GM03348 (cell line): Measurements from ENCODE around the gene OR11A1.
"Not testable (repeated sequence)": the region's sequence is repeated elsewhere in the genome, so short reads cannot be mapped to it uniquely, and the experiment has no call there.

ENCODE experiments used
- DNase-seq: peaks from one replicate; pipeline ENCODE4 v3.0.0; 2012; ENCODE audit warnings: low spot score

Gene OR11A1

GRCh38 chr6:29477923-29478450 lies 21.1 kb upstream of the OR11A1 start:
- DNase-seq = no peak

DNA sequence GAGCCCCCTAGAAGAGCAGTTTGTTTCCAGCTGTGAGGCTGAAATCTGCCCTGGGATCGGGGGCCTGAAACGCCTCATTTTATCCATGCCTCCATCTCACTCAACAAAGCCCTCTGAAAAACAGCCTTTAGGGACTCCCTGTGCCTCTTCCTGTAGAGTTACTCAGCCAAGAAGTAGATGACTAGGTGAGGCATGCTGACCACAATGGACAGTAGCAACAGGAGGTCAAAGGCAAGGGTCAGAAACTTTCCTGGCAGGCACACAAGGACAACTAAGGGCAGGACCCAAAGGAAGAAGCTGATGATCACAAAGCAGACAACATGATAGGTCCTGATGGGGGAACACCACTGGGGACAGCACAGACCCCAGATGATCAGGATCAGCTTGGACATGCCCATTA lies 18.1 kb upstream of the OR11A1 start:
- DNase-seq = no peak

- DNase-seq = no peak
Measured at GRCh38 chr6:29466241-29466640, 9.4 kb upstream of the OR11A1 start.

GRCh38 chr6:29465801-29466200 lies 8.9 kb upstream of the OR11A1 start:
- DNase-seq = no peak

- no peak for DNase-seq
Measured at GRCh38 chr6:29465279-29465678, 8.4 kb upstream of the OR11A1 start.

DNA sequence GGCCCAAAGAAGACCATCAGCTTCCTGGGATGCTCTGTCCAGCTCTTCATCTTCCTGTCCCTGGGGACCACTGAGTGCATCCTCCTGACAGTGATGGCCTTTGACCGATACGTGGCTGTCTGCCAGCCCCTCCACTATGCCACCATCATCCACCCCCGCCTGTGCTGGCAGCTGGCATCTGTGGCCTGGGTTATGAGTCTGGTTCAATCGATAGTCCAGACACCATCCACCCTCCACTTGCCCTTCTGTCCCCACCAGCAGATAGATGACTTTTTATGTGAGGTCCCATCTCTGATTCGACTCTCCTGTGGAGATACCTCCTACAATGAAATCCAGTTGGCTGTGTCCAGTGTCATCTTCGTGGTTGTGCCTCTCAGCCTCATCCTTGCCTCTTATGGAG lies 5.2 kb upstream of the OR11A1 start:
- DNase-seq = no peak

DNA sequence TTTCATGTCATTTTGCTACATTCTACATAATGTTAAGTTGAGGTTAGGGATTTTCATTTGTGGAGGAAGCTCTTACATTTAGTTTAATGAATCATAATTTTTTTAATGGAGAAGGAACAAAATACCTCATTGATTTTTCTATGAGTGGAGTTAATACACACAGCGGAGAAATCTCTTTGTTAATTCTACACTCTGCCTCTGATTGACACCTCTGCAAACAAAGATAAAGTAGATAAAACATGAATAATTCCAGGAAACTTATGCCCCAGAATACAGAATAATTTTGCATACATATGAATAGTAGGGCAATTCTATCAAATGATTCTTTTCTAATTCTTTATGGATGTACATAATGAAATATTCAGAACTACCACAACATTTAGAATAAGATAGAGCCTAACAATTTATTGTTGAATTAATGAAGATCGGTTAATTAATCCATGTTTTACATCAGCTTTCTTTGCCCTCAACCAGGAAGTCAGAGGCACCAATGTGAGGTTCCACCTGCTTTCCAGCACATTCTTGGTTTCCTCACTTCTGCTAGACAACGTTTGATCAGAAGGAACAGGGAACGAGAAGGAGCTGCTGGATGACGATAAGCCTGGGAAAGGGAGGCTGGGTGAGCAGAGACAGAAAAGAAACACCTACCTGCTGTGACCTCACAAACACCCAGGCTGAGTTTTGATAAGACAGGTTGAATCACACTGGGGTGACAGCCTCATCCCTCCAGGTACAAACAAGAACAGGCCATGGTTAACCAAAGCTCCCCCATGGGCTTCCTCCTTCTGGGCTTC lies 4.3 kb upstream of the OR11A1 start:
- no peak for DNase-seq

DNA sequence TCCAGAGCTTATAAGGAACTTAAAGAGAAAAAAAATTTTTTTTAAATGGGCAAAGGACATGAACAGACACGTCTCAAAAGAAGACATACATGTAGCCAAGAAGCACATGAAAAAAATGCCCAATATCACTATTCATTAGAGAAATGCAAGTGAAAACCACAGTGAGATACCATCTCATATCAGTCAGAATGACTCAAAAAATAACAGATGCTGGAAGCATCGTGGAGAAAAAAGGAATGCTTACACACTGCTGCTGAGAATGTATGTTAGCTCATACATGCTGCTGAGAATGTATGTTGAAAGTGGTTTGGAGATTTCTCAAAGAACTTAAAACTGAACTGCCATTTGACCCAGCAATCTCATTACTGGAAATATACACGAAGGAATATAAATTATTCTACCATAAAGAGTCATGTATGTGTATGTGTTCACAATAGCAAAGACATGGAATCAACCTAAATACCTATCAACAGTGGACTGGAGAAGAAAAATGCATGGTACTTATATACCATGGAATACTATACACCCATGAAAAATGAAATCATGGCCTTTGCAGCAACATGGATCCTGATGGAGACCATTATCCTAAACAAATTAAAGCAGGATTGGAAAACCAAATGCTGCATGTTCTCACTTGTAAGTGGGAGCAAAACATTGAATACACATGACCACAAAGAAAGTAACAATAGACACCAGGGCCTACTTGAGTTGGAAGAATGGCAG lies 5.2 kb downstream of the OR11A1 start:
- no peak for DNase-seq

- DNase-seq = no peak
Measured at GRCh38 chr6:29447670-29448069, 9.2 kb downstream of the OR11A1 start.

DNA sequence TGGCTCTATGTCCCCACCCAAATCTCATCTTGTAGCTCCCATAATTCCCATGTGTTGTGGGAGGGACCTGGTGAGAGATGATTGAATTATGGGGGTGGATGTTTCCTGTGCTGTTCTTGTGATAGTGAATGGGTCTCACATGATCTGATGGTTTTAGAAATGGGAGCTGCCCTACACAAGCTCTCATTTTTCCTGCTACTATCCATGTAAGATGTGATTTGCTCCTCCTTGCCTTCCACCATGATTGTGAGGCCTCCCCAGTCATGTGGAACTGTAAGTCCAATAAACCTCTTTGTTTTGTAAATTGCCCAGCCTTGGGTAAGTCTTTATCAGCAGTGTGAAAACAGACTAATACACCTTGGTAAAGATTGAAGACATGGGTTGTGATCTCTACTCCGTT lies 12.8 kb downstream of the OR11A1 start:
- DNase-seq = not testable (repeated sequence)

- no peak for DNase-seq
Measured at GRCh38 chr6:29442719-29443118, 14.2 kb downstream of the OR11A1 start.

DNA sequence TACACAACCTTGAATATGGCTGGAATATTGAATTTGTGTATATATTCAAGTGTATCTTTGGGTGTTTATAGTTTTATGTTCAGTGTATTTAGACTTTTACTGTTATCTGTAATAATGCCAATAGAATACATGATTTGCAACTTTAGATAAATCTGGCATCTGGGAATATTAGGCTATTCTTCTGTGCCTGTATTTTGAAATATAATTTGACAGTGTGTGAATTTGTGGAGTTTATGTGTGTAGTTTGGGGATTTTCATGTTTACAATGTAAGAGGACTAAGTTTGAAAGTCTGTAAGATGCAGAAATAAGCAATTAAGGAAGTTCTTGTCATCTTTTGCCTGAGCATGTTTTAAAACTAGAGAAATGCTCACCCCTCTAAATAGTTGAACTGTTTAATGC lies 17.9 kb downstream of the OR11A1 start, which contains the start of gene OR10C1:
Gene OR10C1, plus strand, starts transcription at position 301 of the 400 bp plus-strand sequence. CDS start 710 bp downstream, outside the sequence.
- no peak for DNase-seq

DNA sequence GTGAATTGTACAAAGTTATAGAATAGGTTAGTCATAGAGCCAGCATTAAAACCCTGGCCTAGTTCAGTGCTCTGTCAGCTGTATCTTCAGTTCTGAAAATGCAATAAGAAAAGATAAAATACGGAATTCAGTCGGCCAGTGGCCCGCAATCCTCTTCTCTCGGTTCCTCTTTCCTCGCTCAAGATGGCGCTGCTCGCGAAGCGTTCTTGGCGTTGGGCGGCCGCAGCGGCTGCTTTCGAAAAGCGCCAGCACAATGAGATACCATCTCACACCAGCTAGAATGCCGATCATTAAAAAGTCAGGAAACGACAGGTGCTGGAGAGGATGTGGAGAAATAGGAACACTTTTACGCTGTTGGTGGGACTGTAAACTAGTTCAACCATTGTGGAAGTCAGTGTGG lies 20.1 kb downstream of the OR11A1 start:
- DNase-seq = not testable (repeated sequence)

DNA sequence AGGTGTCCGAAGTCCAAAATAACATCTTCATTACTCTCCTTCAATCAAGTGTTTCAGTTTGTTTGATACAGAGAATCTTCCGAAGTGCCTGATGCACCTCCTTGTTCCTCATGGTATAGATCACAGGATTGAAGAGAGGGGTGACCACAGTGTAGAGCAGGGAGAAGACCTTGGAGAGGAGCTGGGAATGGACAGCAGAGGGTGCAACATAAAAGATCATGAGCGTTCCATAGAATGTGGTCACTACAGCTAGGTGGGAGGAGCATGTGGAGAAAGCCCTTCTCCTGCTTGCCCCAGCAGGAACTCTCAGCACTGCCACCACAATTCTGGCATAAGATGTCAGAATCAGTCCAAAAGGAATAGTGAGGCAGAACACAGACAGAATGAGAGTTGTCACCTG lies 30.2 kb downstream of the OR11A1 start:
- DNase-seq = no peak

DNA sequence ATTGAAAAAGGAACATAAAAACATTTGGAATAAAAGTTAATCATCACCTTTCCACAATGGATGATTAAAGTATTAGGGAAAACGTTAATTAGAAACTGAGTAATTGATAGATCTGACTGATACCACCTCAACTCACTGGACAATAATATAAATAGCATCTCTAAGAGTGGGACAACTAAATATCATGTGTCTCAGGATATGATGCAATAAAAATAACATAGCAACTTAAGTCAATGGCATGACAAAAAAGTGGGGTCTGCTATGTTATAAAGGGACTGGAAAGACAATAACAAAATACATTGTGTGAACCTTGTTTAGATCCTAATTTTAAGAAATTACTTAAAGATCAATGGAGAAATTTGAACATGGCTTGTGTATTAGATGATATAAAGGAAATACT lies 31.8 kb downstream of the OR11A1 start:
- no peak for DNase-seq

DNA sequence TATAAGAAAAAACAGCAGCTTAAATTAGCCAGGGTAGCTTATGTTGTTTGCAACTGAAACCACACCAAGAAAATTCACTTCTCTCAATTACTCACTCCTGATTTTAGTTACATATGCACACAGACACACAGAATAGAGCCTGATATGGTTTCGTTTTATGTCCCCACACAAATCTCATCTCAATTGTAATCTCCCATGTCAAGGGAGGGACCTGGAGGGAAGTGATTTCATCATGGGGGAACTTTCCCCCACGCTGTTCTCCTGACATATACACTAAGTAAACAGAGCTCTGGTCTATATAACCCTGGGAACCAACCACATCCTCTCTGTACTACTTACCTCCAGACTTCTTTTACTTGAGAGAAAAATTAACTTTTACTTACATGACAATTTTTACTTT lies 32.3 kb downstream of the OR11A1 start:
- no peak for DNase-seq

DNA sequence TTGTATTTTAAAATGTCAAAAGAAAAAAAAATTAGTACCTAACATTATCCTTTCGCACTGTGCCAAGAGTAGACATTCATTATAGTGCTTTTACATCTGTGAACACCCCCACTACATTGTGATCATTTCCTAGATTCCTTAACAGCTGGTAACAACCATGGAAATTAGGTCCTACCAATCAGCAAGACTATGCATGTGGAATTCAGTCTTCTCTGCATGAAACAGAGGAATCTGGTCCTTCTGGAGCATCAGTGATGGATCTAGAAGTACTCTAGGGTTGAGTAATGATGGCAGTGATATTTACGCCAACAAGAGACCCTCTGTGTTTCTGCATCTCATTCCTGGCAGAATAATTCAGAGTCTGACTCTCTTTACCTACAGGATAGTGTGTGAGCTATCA lies 32.7 kb downstream of the OR11A1 start:
- DNase-seq = no peak

DNA sequence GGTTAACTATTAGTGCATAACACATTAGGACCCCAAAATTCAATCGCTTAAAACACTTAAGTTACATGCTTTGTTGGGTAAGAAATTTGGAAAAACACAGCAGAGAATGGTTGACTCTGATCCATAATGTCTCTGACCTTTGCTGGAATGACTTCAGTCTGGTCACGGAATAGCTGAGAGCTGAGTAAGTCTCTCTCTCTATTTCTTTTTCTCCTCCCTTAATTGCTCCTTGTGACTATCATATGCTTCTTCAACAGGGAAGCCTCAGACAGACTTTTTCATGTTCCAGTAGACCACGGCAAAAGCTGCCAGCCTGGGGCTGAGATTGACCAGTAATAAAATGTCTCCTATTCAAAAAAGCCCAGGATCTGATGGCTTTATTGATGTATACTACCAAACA lies 37.4 kb downstream of the OR11A1 start:
- DNase-seq = no peak

DNA sequence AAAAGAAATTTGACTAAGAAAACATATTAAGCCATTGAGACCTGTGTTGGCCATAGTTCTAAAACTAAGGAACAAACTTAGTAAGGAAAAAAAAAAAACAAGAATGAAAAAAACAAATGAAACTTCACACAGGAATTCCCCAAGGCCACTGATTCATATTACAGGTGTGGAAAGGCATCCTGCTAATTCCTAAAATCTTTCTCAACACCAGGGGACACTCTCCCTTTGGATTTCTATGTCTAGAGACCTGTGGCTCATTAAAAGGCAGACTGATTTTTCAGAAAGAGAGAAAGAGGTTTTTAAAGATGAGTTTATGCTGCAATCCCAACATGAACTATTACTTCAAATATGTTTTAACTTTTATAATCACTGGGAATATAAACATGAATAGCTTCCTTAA lies 42.3 kb downstream of the OR11A1 start, which contains the start of gene OR12D1:
Gene OR12D1, plus strand, starts transcription at position 341 of the 400 bp plus-strand sequence.
- no peak for DNase-seq

DNA sequence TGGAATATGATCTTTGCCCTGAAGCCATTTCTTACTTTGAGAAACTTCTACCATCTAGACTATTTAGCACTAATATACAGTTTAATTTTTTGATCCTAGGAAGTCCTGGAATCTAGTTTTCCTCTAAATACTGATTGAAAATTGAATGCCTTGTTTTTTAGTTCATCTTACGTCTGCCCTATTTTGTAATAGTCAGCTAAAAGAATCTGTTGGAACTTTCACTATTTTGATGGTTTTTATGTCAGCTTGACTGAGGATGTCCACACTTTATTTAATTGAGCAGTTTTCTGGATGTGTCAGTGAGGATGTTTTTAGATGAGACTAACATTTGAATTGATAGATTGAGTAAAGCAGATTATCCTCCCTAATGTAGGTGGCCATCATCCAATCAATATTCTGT lies 53.1 kb downstream of the OR11A1 start:
- DNase-seq = no peak

- no peak for DNase-seq
Measured at GRCh38 chr6:29399525-29399924, 57.3 kb downstream of the OR11A1 start.

GRCh38 chr6:29395331-29395730 lies 61.5 kb downstream of the OR11A1 start, which contains the start of gene OR12D2:
Gene OR12D2, plus strand, starts transcription at chr6:29395631. Its CDS starts 1,069 bp downstream, at chr6:29396700.
- no peak for DNase-seq

DNA sequence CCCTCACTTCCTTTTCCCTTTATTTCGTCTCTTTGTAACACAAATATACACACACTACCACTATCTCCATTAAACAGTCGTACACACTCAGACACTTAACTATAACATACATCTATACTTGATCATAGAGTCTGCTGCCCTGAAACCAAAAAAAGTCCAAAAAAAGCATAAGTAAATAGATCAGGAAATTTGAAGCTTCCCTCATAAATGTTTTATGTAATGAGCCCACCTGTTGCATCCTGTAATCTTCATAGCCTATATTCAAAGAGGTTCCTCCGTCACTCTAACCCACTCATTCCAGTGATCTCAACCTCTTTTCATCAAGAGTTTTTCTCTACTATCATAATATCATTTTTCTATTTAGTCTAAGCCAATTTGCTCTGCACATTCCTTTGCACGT lies 68.3 kb downstream of the OR11A1 start:
- DNase-seq = no peak
